ENCODE data around the gene FCRL5.

GRCh38 chr1:157540852-157541251 lies 11.5 kb downstream of the FCRL5 start:
- TF ChIP-seq CTCF (IDR thresholded peaks at IDR 0.05) (no peak), EZH2 (IDR thresholded peaks at IDR 0.05) (no peak), EZH2phosphoT487 (IDR thresholded peaks at IDR 0.05) (no peak)
